Hair follicle dermal papilla cell (primary cell): ENCODE data around the gene PPME1. TPM values are rescaled to one million over a fixed set of nuclear protein-coding genes. Genes with fewer than 3 reads are reported as not detected.

Experiments used
- small RNA-seq: library from RNA; depleted of rRNA; stranded (forward); fragments of <200 nt; gene quantifications from one replicate; pipeline ENCODE3, GENCODE V24; 2012
- total RNA-seq: library from RNA; depleted of rRNA; stranded (reverse); fragments of >200 nt; gene quantifications from 2 replicates; pipeline ENCODE4 v1.2.3, GENCODE V29; 2012

Gene PPME1
- total RNA-seq: 26.1 and 31.6 TPM in 2 replicates

GRCh38 chr11:74170694-74171629 lies at the start of gene PPME1, which contains the start of gene C2CD3:
PPME1 (plus strand) TSS chr11:74171289; CDS start chr11:74171422, 133 bp downstream.
C2CD3 (minus strand) TSS chr11:74171002; CDS start chr11:74170792, 210 bp downstream.

Small RNA genes within 50 kb of the gene (small RNA-seq; reads per million reads assigned to genes)
- gene AP002392.1 (not detected), gene RF00409 (not detected)

Other genes with a start within 250 kb of the PPME1 start
- 0.12 TPM in 1 of 2 replicates, not detected in the other for gene DNAJB13, start 220.3 kb upstream of the PPME1 start, total RNA-seq
- gene UCP2, start 188.4 kb upstream of the PPME1 start, total RNA-seq: 1.2 and 2.8 TPM in 2 replicates
- 0.16 and 0.36 TPM in 2 replicates for gene UCP3, start 162.2 kb upstream of the PPME1 start, total RNA-seq
- gene C2CD3, start 287 bp upstream of the PPME1 start, total RNA-seq: 10.2 and 17.0 TPM in 2 replicates
- 3.5 and 3.9 TPM in 2 replicates for gene P4HA3, start 140.4 kb downstream of the PPME1 start, total RNA-seq
- 2.9 and 3.1 TPM in 2 replicates for gene PGM2L1, start 227.1 kb downstream of the PPME1 start, total RNA-seq